Stimulated activated naive CD8-positive, alpha-beta T cell treated with anti-CD3 and anti-CD28 coated beads, Interleukin-15, amount 100 ng/mL, for 72 hours (primary cell): ENCODE measurements around the gene VPS41.
A peak's percentile ranks its signal among the peaks of the same experiment; 100 is the strongest.

Experiments used
- ATAC-seq: fragments of 150-1000 bp; cut with Tn5 transposase; 2 replicates; pipeline ENCODE4 v1.10.0; 2021; ENCODE audit warnings: mild to moderate bottlenecking, moderate library complexity
- DNase-seq, 2 donors: peaks; one replicate each; pipeline ENCODE4 v3.0.0; 2021 to 2022
- H3K27ac Mint-ChIP-seq, 2 donors: one replicate each; pipeline ENCODE4 v1.8.0; 2022; ENCODE audit warnings: mild to moderate bottlenecking in 2 of 2, mixed read lengths in 2 of 2, moderate library complexity in 2 of 2
- H3K27me3 Mint-ChIP-seq: one replicate; pipeline ENCODE4 v1.8.0; 2022; ENCODE audit warnings: mixed read lengths
- H3K4me1 Mint-ChIP-seq: one replicate; pipeline ENCODE4 v1.8.0; 2022; ENCODE audit warnings: mild to moderate bottlenecking, mixed read lengths
- H3K4me3 Mint-ChIP-seq, 2 donors: one replicate each; pipeline ENCODE4 v1.8.0; 2022; ENCODE audit warnings: mild to moderate bottlenecking in 2 of 2, mixed read lengths in 2 of 2, moderate library complexity in 1 of 2
- H3K9me3 Mint-ChIP-seq, 2 donors: one replicate each; pipeline ENCODE4 v1.8.0; 2022; ENCODE audit warnings: mixed read lengths in 2 of 2

Gene VPS41

DNA sequence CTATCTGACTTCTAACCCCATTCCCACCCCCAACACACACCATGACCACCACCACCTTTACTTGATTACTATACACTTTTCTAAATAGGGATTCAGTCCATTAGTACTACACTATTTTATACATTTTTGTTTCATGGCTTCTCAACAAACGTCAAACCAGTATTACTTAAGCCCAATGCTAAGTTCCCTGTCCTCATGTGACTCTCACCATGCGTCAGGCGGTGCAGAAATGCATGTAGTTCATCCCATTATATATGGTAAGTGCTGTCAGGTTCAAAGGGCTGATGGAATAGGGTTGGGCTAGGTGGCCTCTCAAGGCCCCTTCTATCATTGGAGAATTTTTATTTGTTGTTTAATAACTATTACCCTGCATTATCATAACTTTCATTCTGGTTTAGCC is 19.5 kb upstream of the VPS41 start:
- DNase-seq = no peak
- no peaks in the 10 kb centered on the region for H3K9me3 Mint-ChIP-seq
- no peak for ATAC-seq
- no peak overlapping the region for H3K4me3 Mint-ChIP-seq
- H3K4me1 Mint-ChIP-seq = peaks cover 5% of the 10 kb centered on the region
- no peak overlapping the region for H3K27ac Mint-ChIP-seq
- H3K27me3 Mint-ChIP-seq = no peaks in the 10 kb centered on the region

DNA sequence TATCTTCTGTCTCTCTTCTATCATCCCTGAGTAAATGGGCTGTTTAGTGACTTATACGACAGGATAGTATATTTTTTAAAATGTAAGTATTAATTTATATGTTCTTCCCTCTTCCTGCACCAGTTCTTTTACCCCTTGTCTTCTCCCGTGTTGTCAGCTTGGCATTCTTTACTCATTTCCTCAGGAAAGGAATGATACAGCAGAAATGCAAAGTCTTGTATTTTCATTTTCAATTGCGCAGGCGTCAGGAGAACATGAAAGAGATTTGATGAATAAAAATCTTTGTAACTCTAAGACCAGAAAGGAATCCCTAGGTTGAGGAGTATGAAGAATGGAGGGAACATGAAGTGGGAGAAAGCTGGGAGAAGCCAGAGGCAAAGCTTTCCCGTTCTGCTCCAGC is 18.8 kb upstream of the VPS41 start:
- peaks cover 4% of the 10 kb centered on the region for H3K4me1 Mint-ChIP-seq
- no peaks in the 10 kb centered on the region for H3K27me3 Mint-ChIP-seq
- DNase-seq (no peak), ATAC-seq (no peak)
- H3K9me3 Mint-ChIP-seq = no peaks in the 10 kb centered on the region
- H3K4me3 Mint-ChIP-seq = no peak overlapping the region
- H3K27ac Mint-ChIP-seq = peak overlapping the region in 1 of 2 donors; percentile 30

- Mint-ChIP-seq H3K27ac (no peak overlapping the region), H3K27me3 (no peaks in the 10 kb centered on the region), H3K4me1 (no peaks in the 10 kb centered on the region), H3K9me3 (no peaks in the 10 kb centered on the region), H3K4me3 (no peak overlapping the region)
- ATAC-seq (no peak), DNase-seq (no peak)
Observed at GRCh38 chr7:38920731-38921130, 11.7 kb upstream of the VPS41 start.

GRCh38 chr7:38916396-38916795 is 7.4 kb upstream of the VPS41 start:
- H3K27ac Mint-ChIP-seq = no peak overlapping the region
- no peaks in the 10 kb centered on the region for H3K9me3 Mint-ChIP-seq
- ATAC-seq (no peak), DNase-seq (no peak)
- no peaks in the 10 kb centered on the region for H3K4me1 Mint-ChIP-seq
- no peaks in the 10 kb centered on the region for H3K27me3 Mint-ChIP-seq
- H3K4me3 Mint-ChIP-seq = no peak overlapping the region

DNA sequence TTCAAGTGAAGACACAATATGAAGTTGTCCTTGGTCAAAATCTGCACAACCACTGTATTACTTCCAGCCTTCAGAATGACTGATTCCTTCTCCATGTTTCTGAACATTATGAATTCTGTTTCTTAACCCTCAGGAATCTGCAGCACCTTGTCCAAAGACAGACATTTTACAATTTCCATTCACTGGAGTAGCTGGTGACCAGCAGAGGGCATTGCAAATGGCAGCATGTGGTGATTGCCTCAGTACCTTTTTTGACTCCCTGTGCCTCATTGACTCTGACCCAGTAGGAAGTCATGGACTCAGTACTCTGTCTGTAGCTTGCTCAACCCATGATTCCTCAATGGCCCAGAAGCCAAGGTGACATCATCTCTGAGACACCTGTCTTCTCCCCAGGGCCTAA is 879 bp upstream of the VPS41 start:
- ATAC-seq (no peak), DNase-seq (no peak)
- H3K27me3 Mint-ChIP-seq = no peaks in the 10 kb centered on the region
- H3K9me3 Mint-ChIP-seq = no peaks in the 10 kb centered on the region
- no peak overlapping the region for H3K27ac Mint-ChIP-seq
- H3K4me3 Mint-ChIP-seq = no peak overlapping the region
- H3K4me1 Mint-ChIP-seq = peaks cover 30% of the 10 kb centered on the region

DNA sequence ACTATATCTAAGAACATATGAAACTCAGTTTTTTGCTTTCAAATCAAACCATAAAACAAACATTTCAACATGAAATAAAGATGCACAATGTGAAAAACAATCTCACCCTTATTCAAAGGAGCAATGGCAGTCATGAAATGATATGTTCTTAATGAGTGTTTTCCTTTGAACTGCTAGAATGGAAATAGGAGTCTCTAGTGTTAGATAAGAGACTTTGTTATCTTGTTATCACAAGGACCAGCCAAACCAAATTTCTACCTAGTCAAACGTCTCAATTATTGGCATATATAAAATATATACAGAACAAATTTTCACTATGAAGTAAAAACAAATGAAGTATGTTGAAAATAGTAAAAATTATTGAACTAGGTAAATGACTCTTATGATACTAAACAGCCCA is 1.2 kb downstream of the VPS41 start:
- peak overlapping the region; percentile 87 to 99 for H3K4me3 Mint-ChIP-seq
- no peaks in the 10 kb centered on the region for H3K9me3 Mint-ChIP-seq
- H3K27ac Mint-ChIP-seq = no peak overlapping the region
- no peak for DNase-seq
- H3K4me1 Mint-ChIP-seq = peaks cover 49% of the 10 kb centered on the region
- H3K27me3 Mint-ChIP-seq = no peaks in the 10 kb centered on the region
- no peak for ATAC-seq

- peaks cover 56% of the 10 kb centered on the region for H3K4me1 Mint-ChIP-seq
- no peak for DNase-seq
- ATAC-seq = no peak
- H3K9me3 Mint-ChIP-seq = no peaks in the 10 kb centered on the region
- H3K4me3 Mint-ChIP-seq = no peak overlapping the region
- no peaks in the 10 kb centered on the region for H3K27me3 Mint-ChIP-seq
- no peak overlapping the region for H3K27ac Mint-ChIP-seq
Observed at GRCh38 chr7:38907066-38907465, 1.9 kb downstream of the VPS41 start.

GRCh38 chr7:38905056-38905759 is 3.8 kb downstream of the VPS41 start:
- peak overlapping the region; percentile 28 to 49 for H3K4me3 Mint-ChIP-seq
- peaks cover 70% of the 10 kb centered on the region for H3K4me1 Mint-ChIP-seq
- no peaks in the 10 kb centered on the region for H3K27me3 Mint-ChIP-seq
- DNase-seq (no peak), ATAC-seq (peak; percentile 42)
- peak overlapping the region in 1 of 2 donors; percentile 10 for H3K27ac Mint-ChIP-seq
- H3K9me3 Mint-ChIP-seq = no peaks in the 10 kb centered on the region

GRCh38 chr7:38903057-38903456 is 5.9 kb downstream of the VPS41 start:
- H3K4me1 Mint-ChIP-seq = peaks cover 74% of the 10 kb centered on the region
- H3K9me3 Mint-ChIP-seq = no peaks in the 10 kb centered on the region
- H3K27ac Mint-ChIP-seq = peak overlapping the region in 1 of 2 donors; percentile 24
- H3K4me3 Mint-ChIP-seq = no peak overlapping the region
- DNase-seq (no peak), ATAC-seq (no peak)
- no peaks in the 10 kb centered on the region for H3K27me3 Mint-ChIP-seq

GRCh38 chr7:38902449-38902848 is 6.5 kb downstream of the VPS41 start:
- no peak overlapping the region for H3K4me3 Mint-ChIP-seq
- no peaks in the 10 kb centered on the region for H3K27me3 Mint-ChIP-seq
- peak overlapping the region in 1 of 2 donors; percentile 49 for H3K27ac Mint-ChIP-seq
- no peaks in the 10 kb centered on the region for H3K9me3 Mint-ChIP-seq
- peaks cover 68% of the 10 kb centered on the region for H3K4me1 Mint-ChIP-seq
- no peak for ATAC-seq
- no peak for DNase-seq

DNA sequence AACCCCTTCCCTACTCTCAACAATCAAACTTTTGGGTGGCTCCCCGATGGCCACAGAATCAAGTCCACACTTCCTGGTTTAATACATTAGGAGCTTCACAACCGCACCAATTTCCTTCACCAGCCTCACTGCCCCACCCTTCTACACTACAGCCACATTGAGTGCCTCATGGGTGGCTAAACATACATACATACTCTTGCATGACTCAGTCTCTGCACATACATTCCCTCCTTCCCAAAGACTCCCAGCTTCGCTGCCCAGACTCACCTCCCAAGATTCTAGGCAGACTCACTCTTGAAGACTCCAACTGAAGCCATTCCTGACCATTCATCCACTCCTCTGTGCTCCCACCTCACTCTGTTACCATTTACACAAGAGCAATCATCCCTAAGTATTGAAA is 15.9 kb downstream of the VPS41 start:
- peaks cover 0 to 7% of the 10 kb centered on the region in 2 donors for H3K9me3 Mint-ChIP-seq
- H3K4me1 Mint-ChIP-seq = peaks cover 8% of the 10 kb centered on the region
- H3K27ac Mint-ChIP-seq = peak overlapping the region; percentile 11 to 16
- no peak overlapping the region for H3K4me3 Mint-ChIP-seq
- no peaks in the 10 kb centered on the region for H3K27me3 Mint-ChIP-seq
- DNase-seq = no peak
- no peak for ATAC-seq

GRCh38 chr7:38890597-38890996 is 18.4 kb downstream of the VPS41 start:
- DNase-seq (no peak), ATAC-seq (no peak)
- Mint-ChIP-seq H3K27ac (no peak overlapping the region), H3K4me3 (no peak overlapping the region), H3K4me1 (peaks cover 11% of the 10 kb centered on the region), H3K27me3 (no peaks in the 10 kb centered on the region), H3K9me3 (peaks cover 8 to 19% of the 10 kb centered on the region in 2 donors)

DNA sequence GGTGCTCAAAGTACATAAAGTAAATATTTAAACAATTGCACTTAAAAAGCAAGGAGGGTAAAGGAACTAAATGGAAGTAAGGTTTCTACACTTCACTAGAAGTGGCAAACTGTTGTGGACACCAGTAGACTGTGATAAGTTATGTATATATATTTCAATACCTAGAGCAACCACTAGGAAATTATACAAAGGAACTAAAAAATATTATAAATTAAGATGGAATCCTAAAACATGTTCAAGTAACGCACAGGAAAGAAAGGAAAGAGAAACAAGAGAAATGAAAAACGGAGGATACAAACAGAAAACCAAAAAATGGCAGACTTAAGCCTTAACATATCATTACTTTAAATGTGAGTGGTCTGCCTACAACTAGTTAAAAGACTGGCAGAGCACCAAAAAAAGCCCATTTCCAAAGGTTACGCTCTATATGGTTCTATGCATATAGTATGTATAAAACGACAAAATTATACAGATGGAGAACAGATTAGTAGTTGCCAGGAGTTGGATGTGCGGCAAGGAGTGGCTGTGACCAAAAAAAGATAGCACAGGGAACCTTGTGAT is 19.0 kb downstream of the VPS41 start:
- Mint-ChIP-seq H3K4me3 (no peak overlapping the region), H3K9me3 (peaks cover 8 to 19% of the 10 kb centered on the region in 2 donors), H3K4me1 (peaks cover 12% of the 10 kb centered on the region), H3K27me3 (no peaks in the 10 kb centered on the region), H3K27ac (no peak overlapping the region)
- DNase-seq = no peak
- no peak for ATAC-seq

- H3K9me3 Mint-ChIP-seq = peaks cover 8 to 19% of the 10 kb centered on the region in 2 donors
- ATAC-seq (no peak), DNase-seq (no peak)
- H3K27me3 Mint-ChIP-seq = no peaks in the 10 kb centered on the region
- H3K27ac Mint-ChIP-seq = no peak overlapping the region
- no peak overlapping the region for H3K4me3 Mint-ChIP-seq
- H3K4me1 Mint-ChIP-seq = peaks cover 18% of the 10 kb centered on the region
Observed at GRCh38 chr7:38889079-38889478, 19.9 kb downstream of the VPS41 start.

DNA sequence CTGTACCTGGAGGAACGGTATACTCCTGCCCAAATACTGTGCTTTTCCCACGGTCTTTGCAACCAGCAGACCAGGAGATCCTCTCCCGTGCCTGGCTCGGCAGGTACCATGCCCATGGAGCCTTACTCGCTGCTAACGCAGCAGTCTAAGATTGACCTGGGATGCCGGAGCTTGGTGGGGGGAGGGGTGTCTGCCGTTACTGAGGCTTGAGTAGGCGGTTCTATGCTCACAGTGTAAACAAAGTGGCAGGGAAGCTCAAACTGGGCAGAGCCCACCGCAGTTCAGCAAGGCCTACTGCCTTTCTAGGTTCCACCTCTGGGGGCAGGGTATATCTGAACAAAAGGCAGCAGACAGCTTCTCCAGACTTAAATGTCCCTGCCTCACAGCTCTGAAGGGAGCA is 22.7 kb downstream of the VPS41 start:
- H3K4me3 Mint-ChIP-seq = no peak overlapping the region
- DNase-seq (no peak), ATAC-seq (no peak)
- peaks cover 31% of the 10 kb centered on the region for H3K4me1 Mint-ChIP-seq
- peaks cover 8 to 19% of the 10 kb centered on the region in 2 donors for H3K9me3 Mint-ChIP-seq
- H3K27me3 Mint-ChIP-seq = no peaks in the 10 kb centered on the region
- no peak overlapping the region for H3K27ac Mint-ChIP-seq

- H3K27me3 Mint-ChIP-seq = no peaks in the 10 kb centered on the region
- peaks cover 38% of the 10 kb centered on the region for H3K4me1 Mint-ChIP-seq
- no peak overlapping the region for H3K27ac Mint-ChIP-seq
- peaks cover 8 to 19% of the 10 kb centered on the region in 2 donors for H3K9me3 Mint-ChIP-seq
- DNase-seq (no peak), ATAC-seq (no peak)
- H3K4me3 Mint-ChIP-seq = no peak overlapping the region
Observed at GRCh38 chr7:38883706-38884105, 25.3 kb downstream of the VPS41 start.
